Osteocyte (in vitro differentiated cells): ENCODE data around the gene METRN. TPM values are rescaled to one million over a fixed set of nuclear protein-coding genes. Genes with fewer than 3 reads are reported as not detected.

Source experiments
- DNase-seq: peaks from one replicate; pipeline ENCODE4 v3.0.0; 2021; ENCODE audit warnings: mixed read lengths; ENCODE audit not compliant: unreplicated experiment; ENCODE audit errors: extremely low spot score
- H3K27ac Mint-ChIP-seq: one replicate; pipeline ENCODE4 v1.8.0; 2021; ENCODE audit warnings: mild to moderate bottlenecking, mixed read lengths; ENCODE audit not compliant: unreplicated experiment
- H3K27me3 Mint-ChIP-seq: one replicate; pipeline ENCODE4 v1.8.0; 2021; ENCODE audit warnings: mixed read lengths; ENCODE audit not compliant: unreplicated experiment
- H3K36me3 Mint-ChIP-seq: one replicate; pipeline ENCODE4 v1.8.0; 2021; ENCODE audit warnings: mixed read lengths; ENCODE audit not compliant: unreplicated experiment
- H3K4me1 Mint-ChIP-seq: one replicate; pipeline ENCODE4 v1.8.0; 2021; ENCODE audit warnings: mixed read lengths; ENCODE audit not compliant: unreplicated experiment
- H3K4me3 Mint-ChIP-seq: one replicate; pipeline ENCODE4 v1.8.0; 2021; ENCODE audit warnings: mild to moderate bottlenecking, moderate library complexity, mixed read lengths; ENCODE audit not compliant: unreplicated experiment
- H3K9me3 Mint-ChIP-seq: one replicate; pipeline ENCODE4 v1.8.0; 2021; ENCODE audit warnings: mixed read lengths; ENCODE audit not compliant: unreplicated experiment
- total RNA-seq: library from RNA; stranded (reverse); gene quantifications from 2 replicates; pipeline ENCODE4 v1.2.1, GENCODE V29; 2021
- TF ChIP-seq, protein P1 (sequence below): fragments of 200-600 bp; sonication (generic); IDR thresholded peaks from 2 replicates; pipeline ENCODE4 v1.5.0; 2021; ENCODE audit warnings: antibody characterized with exemption, mild to moderate bottlenecking, moderate library complexity

METRN gene
- total RNA-seq, 1 donor from 2014 or later, result 49.7 TPM

DNA sequence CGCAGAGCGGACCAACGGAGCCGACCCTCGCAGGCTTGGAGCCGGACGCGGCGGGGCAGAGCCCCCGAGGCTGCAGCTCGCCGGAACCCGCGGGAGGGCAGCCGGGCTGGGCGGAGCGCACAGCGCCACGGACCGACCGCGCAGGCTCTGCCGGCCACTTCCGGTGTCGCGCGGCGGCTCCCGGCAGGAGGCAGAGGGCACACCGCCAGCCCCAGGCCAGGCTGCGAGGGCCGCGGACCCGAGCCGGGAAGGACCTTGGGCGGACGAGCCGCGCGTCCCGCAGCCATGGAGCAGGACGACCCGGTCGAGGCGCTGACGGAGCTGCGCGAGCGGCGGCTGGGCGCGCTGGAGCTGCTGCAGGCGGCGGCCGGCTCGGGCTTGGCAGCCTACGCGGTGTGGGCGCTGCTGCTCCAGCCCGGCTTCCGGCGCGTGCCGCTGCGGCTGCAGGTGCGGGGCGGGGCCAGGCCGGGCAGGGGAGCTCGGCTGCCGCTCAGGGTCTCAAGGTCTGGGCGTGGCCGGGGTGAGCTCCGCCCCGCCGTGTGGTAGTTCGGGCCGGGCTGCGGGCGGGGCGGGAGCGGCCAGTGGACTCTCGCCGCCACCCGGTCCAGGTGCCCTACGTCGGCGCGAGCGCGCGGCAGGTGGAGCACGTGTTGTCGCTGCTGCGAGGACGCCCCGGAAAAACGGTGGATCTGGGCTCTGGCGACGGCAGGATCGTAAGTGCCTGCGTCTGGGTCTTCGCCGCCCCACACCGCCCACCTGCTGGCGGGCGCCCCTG is 6.3 kb downstream of the METRN start, which contains the start of gene ANTKMT:
Gene ANTKMT, plus strand, starts transcription at position 157 of the 775 bp plus-strand sequence. Its CDS starts 129 bp downstream, at position 286.
- peak within 1 kb of the TSS; percentile 75 for H3K27ac Mint-ChIP-seq
- DNase-seq, result peak; percentile 92
- H3K36me3 Mint-ChIP-seq, result no peaks in the 10 kb centered on the region
- no peaks in the 10 kb centered on the region for H3K9me3 Mint-ChIP-seq
- TF ChIP-seq, protein P1, sequence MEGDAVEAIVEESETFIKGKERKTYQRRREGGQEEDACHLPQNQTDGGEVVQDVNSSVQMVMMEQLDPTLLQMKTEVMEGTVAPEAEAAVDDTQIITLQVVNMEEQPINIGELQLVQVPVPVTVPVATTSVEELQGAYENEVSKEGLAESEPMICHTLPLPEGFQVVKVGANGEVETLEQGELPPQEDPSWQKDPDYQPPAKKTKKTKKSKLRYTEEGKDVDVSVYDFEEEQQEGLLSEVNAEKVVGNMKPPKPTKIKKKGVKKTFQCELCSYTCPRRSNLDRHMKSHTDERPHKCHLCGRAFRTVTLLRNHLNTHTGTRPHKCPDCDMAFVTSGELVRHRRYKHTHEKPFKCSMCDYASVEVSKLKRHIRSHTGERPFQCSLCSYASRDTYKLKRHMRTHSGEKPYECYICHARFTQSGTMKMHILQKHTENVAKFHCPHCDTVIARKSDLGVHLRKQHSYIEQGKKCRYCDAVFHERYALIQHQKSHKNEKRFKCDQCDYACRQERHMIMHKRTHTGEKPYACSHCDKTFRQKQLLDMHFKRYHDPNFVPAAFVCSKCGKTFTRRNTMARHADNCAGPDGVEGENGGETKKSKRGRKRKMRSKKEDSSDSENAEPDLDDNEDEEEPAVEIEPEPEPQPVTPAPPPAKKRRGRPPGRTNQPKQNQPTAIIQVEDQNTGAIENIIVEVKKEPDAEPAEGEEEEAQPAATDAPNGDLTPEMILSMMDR, result peak; percentile 7
- H3K27me3 Mint-ChIP-seq, result no peaks in the 10 kb centered on the region
- peak within 1 kb of the TSS; percentile 79 for H3K4me3 Mint-ChIP-seq
- H3K4me1 Mint-ChIP-seq, result peaks cover 18% of the 10 kb centered on the region

DNA sequence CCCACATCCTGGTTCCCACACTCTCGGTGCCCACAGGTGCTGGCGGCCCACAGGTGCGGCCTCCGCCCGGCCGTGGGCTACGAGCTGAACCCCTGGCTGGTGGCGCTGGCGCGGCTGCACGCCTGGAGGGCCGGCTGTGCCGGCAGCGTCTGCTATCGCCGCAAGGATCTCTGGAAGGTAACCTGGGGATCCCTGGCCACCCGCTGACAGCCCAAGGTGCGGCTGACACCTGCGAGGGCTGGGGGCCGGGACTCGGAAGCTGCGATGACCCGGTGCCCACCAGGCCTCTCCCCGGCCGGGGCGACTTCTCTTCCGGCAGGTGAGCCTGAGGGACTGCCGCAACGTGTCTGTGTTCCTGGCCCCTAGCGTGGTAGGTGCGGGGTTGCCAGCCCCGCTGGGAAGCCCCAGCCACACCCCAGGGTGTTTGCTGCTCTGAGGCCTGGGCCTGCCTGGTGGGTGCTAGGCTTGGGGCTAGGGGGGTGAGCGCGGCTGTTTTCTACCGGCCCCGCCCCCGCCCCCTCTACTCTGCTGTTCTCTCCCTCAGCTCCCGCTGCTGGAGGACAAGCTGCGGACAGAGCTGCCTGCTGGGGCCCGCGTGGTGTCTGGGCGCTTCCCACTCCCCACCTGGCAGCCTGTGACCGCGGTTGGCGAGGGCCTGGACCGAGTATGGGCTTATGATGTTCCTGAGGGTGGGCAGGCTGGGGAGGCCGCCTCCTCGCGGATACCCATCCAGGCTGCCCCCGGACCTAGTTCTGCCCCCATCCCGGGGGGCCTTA is 7.0 kb downstream of the METRN start:
- no peak for DNase-seq
- Mint-ChIP-seq H3K27ac (no peak overlapping the region), H3K27me3 (no peaks in the 10 kb centered on the region), H3K4me1 (peaks cover 16% of the 10 kb centered on the region), H3K4me3 (peak overlapping the region; percentile 52), H3K36me3 (no peaks in the 10 kb centered on the region), H3K9me3 (no peaks in the 10 kb centered on the region)
- TF ChIP-seq, protein P1, result no peak

DNA sequence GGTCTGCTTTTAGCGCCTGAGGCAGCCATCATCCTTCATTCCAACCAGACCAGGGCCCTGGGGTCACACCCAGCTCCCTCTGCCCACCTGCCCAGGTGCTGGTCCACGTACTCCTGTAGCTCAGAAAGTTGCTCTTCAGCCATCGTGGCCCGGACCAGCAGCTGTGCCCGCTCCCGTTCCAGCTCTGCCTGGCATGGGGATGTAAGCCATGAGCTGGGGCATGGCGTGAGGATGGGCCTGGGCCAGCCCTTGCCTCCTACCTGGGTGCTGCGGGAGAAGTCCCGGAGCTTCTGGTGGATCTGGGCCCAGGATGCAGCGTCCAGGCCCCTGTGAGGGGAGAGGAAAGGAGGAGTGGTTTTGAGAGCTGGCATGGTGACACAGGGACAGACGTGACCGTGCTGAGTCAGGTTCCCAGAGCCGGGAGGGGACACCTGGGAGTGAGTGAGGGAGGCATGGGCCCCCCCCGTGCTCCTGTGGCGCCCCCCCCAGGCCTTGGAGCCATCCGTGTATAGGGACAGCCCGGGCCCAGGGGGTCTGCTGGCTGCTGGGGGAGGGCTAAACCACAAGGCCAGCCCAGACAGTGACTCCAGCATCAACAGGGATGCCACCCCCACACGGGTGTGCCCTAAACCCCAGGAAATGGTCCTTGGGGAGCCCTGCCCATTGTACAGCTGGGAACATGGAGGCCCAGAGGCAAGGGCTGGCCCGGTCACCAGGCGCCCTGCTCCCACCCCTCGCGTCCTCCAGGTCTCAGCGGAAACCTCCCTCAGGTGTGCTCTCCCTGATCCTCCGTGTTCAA is 8.1 kb downstream of the METRN start:
- H3K27me3 Mint-ChIP-seq, result no peaks in the 10 kb centered on the region
- TF ChIP-seq, protein P1, result no peak
- no peaks in the 10 kb centered on the region for H3K36me3 Mint-ChIP-seq
- H3K9me3 Mint-ChIP-seq, result no peaks in the 10 kb centered on the region
- H3K4me3 Mint-ChIP-seq, result peak overlapping the region; percentile 52
- H3K4me1 Mint-ChIP-seq, result peaks cover 16% of the 10 kb centered on the region
- H3K27ac Mint-ChIP-seq, result no peak overlapping the region
- DNase-seq, result no peak

DNA sequence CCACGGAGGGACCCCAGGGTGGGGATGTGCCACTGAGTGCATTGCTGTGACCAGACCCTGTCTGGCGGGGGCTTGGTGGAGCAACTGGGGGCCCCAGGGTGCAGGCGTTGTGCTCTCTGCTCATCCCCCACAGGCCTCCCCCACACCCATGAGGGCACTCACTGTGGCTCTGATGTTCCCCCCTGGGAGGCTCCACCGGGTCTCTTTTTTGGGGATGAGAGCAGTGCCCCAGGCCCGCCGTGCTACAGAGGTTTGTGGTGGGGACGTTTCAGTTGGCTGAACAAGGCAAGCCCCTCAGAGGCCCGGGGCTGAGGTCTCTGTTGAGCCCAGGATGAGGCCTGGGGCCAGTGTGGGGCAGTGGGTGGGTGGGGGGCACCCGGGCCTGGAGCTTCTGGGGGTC is 8.8 kb downstream of the METRN start:
- H3K4me1 Mint-ChIP-seq, result peaks cover 16% of the 10 kb centered on the region
- no peaks in the 10 kb centered on the region for H3K27me3 Mint-ChIP-seq
- no peak overlapping the region for H3K27ac Mint-ChIP-seq

More for the DNA sequence above, 8.8 kb downstream of the METRN start:
- TF ChIP-seq, protein P1, result no peak
- DNase-seq, result no peak
- Mint-ChIP-seq H3K4me3 (no peak overlapping the region), H3K9me3 (no peaks in the 10 kb centered on the region), H3K36me3 (no peaks in the 10 kb centered on the region)
